ENCODE measurements around the gene SERTM2.

DNA sequence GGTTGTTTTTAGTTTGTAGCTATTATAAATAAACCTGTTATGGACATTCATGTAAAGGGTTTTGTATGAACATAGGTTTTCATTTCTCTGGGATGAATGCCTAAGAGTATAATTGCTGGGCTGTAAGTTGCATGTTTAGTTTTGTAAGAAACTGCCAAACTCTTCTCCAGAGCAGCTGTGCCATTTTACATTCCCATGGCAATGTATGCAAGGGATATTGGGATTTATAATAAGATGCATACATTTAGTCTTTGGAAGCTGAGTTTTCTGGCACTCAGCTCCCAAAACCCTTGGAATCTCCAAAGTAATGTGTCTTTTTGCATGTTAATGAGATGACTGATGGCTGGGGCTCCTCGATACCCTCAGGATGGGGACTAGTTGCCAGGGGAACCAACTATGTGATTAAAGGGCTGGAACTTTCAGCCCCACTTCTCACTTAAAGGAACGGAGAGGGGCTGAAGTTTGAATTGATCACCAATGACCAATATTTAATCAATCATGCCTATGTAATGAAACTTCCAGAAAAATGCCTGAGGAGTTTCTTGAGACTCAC lies 44.0 kb downstream of the SERTM2 start:
- TF ChIP-seq, protein P1, sequence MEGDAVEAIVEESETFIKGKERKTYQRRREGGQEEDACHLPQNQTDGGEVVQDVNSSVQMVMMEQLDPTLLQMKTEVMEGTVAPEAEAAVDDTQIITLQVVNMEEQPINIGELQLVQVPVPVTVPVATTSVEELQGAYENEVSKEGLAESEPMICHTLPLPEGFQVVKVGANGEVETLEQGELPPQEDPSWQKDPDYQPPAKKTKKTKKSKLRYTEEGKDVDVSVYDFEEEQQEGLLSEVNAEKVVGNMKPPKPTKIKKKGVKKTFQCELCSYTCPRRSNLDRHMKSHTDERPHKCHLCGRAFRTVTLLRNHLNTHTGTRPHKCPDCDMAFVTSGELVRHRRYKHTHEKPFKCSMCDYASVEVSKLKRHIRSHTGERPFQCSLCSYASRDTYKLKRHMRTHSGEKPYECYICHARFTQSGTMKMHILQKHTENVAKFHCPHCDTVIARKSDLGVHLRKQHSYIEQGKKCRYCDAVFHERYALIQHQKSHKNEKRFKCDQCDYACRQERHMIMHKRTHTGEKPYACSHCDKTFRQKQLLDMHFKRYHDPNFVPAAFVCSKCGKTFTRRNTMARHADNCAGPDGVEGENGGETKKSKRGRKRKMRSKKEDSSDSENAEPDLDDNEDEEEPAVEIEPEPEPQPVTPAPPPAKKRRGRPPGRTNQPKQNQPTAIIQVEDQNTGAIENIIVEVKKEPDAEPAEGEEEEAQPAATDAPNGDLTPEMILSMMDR (conservative IDR thresholded peaks at IDR 0.05 in 1 of 2, IDR thresholded peaks at IDR 0.05 in 1 of 2; ENCODE audit: low read depth in 1 of 2, low read length in 2 of 2), result no peak
- no peak for TF ChIP-seq EZH2 (IDR thresholded peaks at IDR 0.05; ENCODE audit: low read length, missing control alignments)
